ENCODE measurements around the gene FAM83F.

DNA sequence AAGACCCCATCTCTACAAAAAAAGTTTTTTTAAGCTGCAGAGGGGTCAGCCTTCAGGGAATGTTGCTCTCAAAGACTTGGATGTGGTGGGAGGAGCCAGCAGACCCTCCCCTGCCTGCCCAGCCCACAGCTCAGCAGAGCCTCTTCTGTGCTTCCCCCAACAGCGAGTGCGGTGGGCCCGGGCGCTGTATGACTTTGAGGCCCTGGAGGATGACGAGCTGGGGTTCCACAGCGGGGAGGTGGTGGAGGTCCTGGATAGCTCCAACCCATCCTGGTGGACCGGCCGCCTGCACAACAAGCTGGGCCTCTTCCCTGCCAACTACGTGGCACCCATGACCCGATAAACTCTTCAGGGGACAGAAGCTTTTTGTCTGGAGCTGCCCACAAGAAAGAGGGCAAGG lies 24.0 kb upstream of the FAM83F start:
- TF ChIP-seq CTCF (conservative IDR thresholded peaks at IDR 0.05 in 1 of 2, IDR thresholded peaks at IDR 0.05 in 1 of 2; ENCODE audit: low read depth in 1 of 2, low read length in 2 of 2) = no peak
- TF ChIP-seq EZH2 (IDR thresholded peaks at IDR 0.05; ENCODE audit: low read length, missing control alignments) = no peak
